Renal cortex interstitium (tissue), 11 donors: ENCODE results near the gene AJUBA. TPM values are rescaled to one million over a fixed set of nuclear protein-coding genes. Genes with fewer than 3 reads are reported as not detected.
A peak's percentile ranks its signal among the peaks of the same experiment; 100 is the strongest.

Experiments
- DNase-seq, 11 donors: peaks; one replicate each; pipeline ENCODE4 v3.0.0-alpha.2; 2013; ENCODE audit warnings: low read depth in 9 of 11, low spot score in 4 of 11; ENCODE audit errors: extremely low read depth in 1 of 11
- polyA plus RNA-seq, 3 donors: library from polyadenylated mRNA; unstranded; fragments of 120-200 nt; gene quantifications; one replicate each; pipeline ENCODE4 v1.2.1, GENCODE V29; 2013; ENCODE audit not compliant: insufficient read length in 3 of 3

The AJUBA gene
- polyA plus RNA-seq, 3 donors, result 80.7 to 100 (median 95.1) TPM

DNA sequence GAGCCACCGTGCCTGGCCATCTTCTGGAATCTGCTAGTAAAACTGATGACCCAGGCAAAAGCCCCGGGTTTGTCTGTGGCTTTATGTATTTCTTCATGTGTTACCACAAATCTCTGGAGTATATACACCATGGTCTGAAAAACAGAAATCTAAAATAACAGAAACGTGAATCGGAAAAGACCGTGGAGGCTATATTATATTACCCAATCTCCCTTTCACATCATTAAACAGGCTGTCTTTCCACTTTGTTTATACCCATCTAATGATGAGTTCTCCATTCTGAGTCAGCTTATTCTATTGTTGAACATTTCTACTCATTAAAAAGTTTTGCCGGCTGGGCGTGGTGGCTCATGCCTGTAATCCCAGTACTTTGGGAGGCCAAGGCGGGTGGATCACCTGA is 9.5 kb upstream of the AJUBA start:
- no peak for DNase-seq

DNA sequence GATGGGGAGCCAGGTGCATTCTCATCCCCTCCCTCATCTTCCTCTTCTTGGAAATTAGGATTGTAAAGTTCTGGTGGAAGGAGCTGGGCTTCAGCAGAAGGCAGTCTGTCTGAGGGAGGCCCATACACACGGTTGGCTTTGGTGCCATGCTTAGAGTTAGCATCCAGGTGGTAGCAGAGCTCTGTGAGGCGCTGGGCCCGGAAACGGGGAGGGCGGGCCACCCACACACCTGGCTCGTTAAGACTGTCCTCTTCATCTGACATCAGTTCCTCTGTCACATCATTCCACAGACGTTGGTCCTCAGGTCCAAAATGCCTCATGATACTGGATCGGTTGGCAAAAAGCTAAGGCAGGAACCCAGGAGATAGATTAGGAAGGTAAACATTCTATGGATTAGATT is 4.9 kb upstream of the AJUBA start:
- DNase-seq, result no peak

DNA sequence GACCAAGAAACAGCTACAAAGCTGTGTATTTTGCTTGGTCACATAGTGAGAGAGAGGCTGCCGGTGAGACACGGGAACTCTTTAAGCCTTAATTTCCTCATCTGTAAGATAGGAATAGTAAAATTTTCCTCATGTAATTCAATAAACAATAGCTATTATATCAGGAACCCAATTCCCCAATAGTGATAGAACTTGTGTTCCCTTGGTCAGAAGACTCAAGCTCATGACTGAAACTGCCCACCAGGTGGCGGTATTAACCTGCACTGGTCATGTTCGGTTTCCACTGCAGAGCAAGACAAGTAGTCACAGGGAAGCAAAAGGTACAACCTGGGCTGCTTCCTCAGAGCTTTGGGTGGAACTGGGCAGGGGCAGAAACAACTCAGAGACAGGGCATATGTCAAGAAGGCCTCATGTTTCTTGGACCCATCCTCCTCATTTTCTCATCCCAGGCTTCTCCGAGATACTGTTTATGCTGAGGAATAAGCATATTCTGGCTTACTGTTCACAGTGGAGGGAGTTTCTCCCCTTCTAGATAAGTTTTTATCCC is 4.2 kb upstream of the AJUBA start:
- peak in 7 of 11 donors; percentile 82 to 90 (median 86) for DNase-seq

DNA sequence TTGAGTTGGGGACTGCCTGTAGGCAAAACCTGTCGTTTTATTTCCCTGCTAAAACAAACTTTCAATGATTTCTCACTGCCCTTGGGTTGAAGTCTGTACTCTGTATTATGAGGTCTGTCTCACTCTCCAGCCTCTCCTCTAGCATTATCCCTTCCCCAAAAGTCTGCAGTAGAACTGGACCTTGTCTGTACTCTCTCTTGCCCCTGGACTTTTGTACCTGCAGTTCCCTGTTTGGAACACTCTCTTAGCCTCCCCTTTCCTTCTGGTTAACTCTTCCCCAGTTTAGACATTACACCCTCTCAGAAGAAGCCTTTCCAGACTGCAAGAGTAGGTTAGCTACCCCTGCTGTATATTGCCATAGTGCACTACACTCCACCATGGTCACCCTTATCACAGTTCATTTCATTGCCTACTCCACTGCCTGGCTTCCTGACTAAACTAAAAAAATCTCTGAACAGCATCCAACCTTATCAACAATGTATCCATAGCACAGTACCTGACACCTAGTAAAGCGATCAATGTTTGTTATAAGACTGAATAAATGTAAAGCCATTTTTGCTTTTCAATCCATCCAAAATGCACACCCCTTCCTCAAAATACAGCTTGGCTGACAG is 3.6 kb upstream of the AJUBA start:
- DNase-seq, result no peak

DNA sequence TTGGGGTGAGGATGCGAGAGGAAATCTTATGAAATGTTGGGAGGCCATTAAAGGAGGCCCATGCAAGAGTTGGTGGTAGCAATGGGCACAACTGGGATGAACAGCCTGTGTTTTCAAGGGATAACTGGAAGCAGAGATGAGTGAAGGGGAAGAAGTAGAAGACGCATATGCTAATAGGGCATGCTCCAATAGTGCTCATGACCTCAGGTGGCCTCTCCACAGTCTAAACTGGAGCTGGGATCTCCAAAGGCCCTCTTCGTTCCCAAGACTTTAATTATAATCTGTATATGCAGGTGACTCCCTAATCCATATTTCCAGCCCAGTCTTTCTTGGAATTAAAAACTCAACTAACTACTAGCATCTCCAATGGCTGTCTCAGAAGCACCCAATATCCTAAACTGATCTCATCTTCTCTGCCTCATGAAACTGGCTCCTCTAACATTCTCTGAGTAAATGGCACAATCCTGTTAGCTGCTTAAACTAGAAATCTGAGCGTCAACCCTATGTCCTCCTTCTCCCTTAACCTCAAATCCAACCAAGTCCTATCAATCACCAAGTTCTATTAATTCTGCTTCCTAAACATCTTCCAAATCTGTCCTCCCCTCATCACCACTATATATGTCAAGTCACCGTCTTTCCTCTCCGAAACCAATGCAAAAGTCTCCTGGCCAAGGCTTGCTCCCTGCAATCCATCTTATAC is 2.8 kb upstream of the AJUBA start:
- no peak for DNase-seq

DNA sequence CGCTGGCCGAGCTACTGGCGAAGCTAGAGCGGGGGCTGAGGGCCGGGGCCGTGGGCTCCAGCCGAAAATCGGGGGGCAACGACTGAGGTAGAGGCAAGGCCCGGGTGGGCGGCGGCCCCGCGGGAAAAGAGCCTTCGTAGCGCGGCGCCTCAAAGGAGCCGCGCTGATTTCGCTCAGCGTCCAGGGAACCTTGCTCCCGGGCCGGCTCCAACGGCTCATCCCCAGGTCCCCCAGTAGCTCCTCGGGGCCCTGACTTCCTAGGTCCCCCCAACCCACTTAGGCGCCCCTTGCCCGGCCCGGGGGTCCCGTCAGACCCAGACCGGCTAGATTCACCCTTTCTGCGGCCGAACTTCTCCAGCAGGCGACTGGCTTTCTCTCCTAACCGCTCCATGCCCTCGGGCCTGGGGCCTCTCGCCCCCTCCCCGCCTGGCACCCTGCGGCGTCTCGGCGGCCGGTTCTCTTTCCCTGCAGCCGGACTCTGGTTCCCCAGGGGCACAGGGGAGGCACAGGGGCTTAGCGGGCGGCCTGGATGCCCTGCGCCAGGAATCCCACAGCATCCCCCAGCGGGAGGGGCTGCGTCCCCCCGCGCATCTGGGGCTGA is 375 bp downstream of the AJUBA start:
- DNase-seq, result no peak

DNA sequence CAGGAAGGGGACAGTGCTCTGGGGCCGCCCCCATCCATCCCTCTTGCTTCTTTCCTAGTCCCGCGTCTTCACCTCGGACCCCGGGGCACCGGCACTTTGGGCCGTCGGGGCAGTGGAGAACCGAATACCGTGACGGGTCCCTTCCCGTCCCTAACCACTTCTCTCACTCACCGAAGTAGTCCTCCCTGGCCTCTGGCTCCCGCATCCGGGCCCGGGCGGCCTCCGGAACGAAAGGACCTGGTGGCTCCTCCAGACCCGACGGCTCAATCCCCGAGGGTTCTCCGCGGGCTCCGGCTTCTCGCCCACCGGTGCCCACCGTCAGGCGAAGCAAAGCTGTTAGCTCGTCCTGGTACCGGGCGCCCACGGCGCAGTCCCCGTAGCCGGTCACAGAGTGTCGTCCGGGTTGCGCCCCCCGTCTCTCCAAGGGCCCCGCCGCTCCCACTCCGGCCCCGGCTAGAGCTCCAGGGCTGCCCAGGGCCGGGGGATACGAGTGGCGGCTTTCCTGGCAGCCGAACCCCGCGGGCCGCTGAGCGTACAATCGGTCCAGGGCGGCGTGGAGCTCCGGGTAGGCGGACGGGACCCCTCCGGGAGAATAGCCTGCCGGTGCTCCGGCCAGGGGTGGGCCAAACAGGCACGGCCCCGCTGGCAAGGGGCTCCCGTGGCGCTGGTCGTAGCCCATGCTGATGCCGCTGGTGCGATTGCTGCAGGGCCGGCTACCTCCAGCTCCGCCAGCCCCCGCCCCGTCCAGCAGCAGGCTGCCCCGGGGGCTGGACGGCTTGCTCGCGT is 1.1 kb downstream of the AJUBA start:
- no peak for DNase-seq

DNA sequence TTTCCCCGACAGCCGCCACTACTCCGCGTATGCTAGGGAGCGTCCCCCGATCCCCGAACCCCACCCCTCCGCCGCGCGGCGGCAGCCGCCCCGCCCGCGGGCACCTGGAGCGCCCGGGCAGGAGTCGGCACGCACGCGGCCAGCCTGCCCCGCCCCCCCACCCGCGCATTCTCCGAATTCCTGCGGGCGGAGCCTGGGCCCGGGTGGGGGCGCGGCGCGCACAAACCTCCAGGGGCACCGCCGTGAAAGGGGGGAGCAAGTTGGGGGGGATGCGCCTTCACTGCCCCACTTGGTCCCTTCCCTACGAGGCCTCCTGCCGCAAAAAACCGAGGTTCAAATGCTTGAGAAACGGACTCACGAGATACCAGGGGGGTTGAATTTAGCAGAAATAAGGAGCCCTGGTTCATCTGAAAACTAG is 1.7 kb downstream of the AJUBA start:
- DNase-seq, result peak in 3 of 11 donors; percentile 41 to 62 (median 59)

DNA sequence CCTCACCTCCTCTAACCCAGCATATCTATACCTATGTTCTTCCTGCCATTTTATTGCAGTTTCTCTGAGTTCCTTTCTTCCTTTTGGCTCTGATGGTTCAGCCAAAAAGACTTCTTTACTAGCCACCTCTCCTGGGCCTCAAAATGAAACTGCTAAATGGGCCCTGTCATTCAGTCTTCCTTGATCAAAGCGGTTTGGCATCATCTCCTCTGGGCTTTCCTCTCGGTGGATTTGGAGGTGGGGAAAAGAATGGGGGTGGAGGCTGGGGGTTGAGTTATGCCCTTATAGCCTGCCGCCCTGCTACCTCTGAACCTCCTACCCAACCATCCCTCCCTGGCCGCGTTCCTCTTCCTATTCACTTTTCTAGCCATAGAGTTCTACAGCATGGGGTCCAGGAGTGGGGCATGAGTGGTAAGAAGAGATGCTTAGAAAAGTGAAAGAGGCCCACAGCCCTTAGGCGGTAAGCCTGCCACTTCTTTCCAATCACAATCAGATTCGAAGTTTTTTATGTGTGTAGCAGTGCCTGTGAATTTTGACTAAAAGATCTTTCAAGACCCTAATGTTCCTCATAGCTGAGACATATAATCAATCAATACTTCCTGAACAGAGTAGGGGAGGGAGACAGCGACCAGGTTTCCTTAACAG is 2.5 kb downstream of the AJUBA start:
- DNase-seq, result no peak

DNA sequence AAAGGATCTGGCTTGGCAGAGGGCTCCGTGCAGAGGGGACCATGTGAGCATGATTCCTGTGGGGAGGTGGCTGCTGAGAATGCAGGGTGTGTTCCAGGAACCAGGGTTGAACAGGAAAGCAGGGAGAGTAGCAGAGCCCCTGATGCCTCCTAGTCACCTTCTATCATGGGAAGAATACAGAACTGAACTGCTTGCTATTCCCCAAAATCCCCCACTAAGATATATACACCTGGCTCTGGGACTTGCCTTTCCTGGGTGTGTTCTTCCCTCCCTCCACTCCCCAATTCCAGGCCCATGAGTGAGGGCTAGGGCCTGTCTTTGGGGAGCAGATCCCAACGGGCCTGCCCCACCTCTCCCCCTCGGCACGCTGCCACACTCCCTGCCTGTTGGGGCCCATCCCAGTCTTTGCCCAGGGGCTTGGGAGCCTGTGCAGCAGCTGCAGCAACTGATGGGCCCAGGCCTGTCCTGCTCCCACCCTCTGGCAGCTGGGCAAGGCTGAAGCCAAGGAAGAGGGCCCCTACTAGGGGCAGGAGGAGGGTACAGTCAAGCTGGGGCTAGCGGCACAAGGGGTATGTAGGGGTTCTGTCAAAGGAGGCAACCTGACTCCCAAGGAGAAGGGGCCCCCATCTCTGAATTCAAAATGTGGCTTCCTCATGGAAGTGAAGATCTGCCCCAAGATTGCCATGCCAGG is 3.2 kb downstream of the AJUBA start:
- no peak for DNase-seq

DNA sequence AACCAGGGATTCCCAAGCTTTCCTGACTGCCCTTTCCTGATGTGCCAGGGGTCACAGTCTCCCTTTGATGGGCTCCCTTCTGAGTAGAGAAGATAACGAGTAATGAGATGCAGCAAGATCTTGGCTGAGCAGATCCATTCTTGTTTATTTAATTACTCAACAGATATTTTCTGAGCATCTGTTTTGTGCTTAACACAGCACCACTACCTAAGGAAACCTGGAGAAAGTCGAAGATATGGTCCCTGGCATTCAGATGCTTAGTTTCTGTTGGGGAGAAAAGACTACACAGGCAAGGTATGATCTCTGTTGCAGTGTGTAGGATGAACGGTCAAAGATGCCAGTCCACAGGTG is 3.9 kb downstream of the AJUBA start:
- no peak for DNase-seq

DNA sequence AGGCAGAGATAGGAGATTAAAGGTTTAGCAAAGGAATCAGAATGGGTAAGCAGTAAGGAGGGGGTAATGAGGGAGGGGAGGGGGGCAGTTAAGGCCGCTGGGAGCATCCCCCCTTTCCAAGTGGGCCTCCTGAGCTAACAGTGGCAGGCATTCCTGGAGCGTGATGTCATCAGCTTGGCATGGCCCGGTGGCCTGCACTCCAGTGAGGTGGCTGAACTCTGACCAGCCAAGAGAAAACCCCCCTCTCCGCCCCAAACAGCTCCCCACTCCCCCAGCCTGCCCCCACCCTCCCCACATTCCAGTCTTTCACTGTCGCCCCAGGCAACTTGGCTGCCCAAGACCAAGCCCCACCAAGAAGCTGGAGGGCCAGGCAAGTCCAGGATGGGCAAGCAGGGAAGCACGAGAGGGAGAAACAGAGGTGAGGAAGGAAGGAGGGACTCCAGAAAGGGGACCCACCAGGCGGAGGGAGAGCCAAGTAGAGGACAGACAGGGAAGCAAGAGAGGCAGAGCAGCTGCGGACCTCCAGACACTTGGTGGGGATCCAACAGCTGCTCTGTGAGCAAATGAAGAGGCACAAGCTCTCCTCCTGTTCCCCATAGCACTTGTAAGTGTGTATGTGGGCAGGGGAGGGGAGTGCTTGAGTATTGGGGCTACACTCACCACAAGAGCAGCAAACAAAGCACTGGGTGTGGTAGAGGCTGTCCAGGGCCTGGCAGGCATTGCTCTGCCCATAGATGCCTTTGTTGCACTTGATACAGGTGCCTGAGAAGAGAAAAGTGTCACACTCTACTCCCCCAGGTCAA is 4.5 kb downstream of the AJUBA start:
- DNase-seq, result peak in 7 of 11 donors; percentile 63 to 85 (median 79)

DNA sequence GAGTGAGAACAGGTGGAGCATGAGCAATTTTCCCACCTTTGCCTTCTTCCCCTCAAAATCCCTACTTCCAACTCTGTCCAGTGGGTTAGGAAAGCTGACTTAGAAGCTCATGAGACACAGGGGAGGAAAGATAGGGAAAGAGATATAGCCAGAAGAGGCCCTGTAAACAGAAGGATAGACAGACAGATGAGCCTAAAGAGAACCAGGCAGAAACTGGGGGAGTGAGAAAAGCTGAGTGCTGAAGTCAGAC is 5.0 kb downstream of the AJUBA start:
- DNase-seq, result no peak

DNA sequence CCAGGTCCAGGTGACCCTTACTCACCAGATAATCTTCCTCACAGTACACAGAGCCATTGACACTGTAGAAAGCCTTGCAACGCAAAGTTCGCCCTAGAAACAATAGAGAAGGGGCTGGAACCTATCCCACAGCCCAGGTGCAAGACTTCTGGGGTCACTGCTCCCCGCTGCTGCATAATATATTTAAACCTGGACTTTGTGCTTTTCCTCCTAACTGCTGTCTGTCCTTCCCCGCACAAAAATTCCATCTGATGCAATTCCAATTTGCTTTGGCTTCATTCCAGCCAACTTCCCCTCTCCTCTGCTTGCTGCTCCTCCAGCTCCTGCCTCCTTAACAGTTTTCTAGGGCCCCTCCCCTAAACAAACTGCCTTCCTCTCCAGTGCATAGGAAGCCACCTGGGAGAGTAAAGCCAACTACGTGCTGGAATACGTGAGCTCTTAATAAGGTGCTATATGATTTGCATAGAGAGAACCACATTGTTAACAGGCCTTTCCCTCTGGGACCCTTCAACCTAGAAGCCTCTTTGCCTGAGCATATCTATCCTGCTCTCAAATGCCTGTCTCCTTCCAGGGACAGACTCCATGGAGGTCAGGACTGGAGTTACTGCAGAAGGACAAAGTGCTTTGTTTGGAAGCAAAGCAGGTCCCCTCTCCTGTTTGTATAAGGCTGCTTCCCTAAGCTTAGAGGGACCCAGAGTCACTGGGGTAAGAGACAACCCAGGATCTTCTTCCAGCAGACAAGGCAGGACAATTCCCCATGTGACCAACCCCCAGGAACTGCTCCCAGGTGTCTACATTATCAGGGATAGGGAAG is 5.5 kb downstream of the AJUBA start:
- peak in 1 of 11 donors; percentile 34 for DNase-seq

DNA sequence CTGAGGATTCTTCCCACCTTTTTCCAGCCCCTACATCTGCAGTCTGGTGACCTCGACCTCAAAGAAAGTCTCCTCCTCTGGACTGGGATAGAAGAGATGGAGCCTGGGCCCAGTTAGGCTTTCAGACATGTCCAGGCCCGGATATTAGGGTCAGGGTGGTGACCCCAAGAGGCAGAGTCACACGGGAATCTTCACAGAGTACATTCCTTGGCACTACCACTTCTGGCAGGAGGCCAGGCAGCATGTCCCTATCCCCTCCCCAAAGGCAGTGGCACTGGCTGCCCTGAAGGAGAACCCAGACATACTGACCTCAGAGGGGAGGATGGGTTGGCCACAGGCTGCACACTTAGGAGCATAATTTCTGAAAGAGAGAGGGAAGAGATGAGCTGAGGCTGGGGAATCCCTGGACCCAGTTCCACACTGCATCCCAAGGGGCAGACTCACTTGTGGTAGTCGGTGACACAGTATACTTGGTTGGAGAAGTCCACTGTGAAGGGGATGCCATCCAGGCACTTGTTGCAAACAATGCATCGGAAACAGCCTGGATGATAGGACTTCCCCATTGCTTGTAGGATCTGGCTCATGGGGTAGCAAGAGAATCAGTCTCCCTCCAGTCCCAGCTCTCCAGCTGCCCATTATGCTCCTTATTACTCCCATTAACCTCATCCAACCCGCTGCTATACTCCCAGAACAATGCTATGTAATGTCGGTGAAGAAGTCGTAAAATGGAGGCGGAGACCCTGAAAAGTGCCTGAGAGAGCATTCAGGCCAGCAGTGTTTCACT is 7.6 kb downstream of the AJUBA start:
- no peak for DNase-seq

DNA sequence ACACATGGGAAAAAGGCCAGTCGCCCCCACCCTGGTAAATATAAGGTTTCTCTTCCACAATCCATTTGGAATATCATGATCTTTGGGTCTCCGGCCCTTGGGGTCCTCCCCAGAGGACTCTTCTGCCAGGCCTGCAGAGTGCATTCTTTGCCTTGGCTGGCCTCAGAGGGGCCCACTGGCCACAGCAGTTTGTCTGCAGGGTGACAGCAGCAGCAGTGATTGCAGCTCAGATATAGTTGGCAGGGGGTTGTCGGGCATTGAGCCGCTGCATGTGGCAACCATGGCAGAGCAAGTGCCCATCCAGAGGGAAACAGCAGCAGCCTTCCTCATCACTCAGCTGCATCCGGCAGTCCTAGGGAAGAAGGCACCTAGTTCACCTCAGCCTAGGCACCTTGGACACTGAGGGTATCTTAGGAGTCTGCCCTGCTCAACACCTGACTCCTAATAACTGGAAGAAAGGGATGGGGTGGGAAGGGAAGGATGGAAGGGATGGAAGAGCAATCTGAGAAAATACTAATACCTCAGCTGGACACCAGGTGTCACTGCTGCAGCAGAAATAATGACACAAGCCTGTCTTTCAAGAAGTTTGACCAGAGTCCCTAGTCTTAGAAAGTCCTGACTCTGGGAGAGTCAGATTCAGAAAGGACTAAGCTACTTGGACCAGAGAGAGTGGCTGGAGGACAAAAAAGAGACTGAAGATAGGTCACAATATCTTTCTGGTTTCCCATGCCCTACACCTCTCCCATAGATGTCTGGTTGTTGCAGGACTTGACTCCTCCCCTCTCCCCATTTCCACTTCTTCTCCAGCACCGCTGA is 8.9 kb downstream of the AJUBA start:
- peak in 2 of 11 donors; percentile 40 for DNase-seq
